Lower leg skin (tissue), 3 donors: ENCODE measurements around the gene CHST9.

Experiments
- CTCF ChIP-seq, 3 donors: fragments of 450-650 bp; IDR thresholded peaks; one replicate each; pipeline ENCODE4 v1.5.1; 2016; ENCODE audit warnings: antibody characterized with exemption in 3 of 3, mild to moderate bottlenecking in 3 of 3, moderate library complexity in 2 of 3
- POLR2A ChIP-seq, 2 donors: fragments of 450-650 bp; IDR thresholded peaks; one replicate each; pipeline ENCODE4 v1.6.1; 2016 to 2017; ENCODE audit warnings: antibody characterized with exemption in 2 of 2, mild to moderate bottlenecking in 1 of 2, moderate library complexity in 1 of 2

GRCh38 chr18:27114842-27115241 lies 70.3 kb downstream of the CHST9 start:
- TF ChIP-seq CTCF (IDR thresholded peaks at IDR 0.05) (no peak), POLR2A (IDR thresholded peaks at IDR 0.05) (no peak)
